ENCODE data around the gene ADM2.
"Not testable (repeated sequence)": the region's sequence is repeated elsewhere in the genome, so short reads cannot be mapped to it uniquely, and the experiment has no call there.

Gene ADM2

DNA sequence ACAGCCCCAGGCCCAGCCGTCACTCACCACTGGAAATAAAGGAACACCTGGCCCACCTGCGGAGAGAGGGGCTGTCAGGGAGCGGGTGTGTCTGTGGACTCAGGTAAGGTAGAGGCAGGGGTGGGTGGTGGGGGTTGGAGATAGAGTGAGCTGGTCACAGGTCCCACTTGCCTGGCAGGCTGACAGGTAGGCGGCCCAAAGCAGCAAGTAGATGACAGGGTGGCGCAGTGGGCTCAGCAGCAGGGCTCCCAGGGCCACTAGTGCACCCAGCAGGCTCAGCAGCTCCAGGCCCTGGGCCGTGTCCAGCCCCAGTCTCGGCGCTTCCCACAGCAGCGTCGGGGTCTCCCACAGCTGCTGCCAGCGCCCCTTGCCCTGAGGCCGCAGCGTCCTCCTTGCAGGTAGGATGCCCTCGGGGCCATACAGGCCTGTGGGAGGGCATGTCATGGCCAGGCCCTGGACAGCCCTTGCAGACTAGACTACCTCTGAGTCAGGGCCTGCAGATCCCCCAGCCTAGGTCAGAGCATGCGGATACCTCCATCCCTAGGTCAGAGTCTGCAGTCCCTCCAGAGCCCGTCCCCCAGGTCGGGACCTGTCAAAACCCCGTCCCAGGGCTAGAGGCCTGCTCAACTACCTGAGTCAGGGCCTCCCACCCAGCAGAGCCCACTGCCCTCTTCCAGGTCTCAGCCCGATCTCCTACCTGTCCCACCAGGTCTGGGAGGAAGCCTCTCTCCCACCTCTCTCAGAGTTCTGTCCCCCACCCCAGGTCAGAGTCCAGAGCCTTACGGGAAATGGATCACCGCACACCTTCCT lies 25.5 kb downstream of the ADM2 start:
- no peak for DNase-seq (ENCODE audit: low read depth)

DNA sequence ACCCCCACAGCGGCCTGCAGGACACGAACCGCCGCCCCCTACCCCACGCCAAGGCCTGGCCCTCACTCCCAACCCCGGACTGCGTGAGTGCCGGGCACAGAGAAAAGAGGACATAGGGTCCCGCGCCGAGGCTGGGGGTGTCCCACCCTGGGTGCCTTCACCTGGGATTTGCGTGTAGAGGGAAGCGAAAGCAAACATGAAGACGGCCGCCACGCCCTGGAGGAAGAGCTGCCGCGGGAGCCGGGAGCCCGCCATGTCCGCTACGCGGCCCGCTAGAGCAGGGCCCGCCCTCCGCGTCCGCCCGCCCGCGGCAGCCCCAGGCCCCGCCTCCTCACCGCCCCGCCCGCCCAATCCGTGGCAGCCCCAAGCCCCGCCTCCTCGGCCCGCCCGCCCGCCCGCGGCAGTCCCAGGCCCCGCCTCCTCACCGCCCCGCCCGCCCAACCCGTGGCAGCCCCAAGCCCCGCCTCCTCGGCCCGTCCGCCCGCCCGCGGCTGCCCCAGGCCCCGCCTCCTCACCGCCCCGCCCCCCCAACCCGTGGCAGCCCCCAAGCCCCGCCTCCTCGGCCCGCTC lies 26.2 kb downstream of the ADM2 start, which contains the start of gene LMF2:
LMF2 (minus strand) TSS at position 282 of the 570 bp plus-strand sequence; CDS start at position 255, 27 bp downstream.
- DNase-seq (ENCODE audit: low read depth), result peak; percentile 88

DNA sequence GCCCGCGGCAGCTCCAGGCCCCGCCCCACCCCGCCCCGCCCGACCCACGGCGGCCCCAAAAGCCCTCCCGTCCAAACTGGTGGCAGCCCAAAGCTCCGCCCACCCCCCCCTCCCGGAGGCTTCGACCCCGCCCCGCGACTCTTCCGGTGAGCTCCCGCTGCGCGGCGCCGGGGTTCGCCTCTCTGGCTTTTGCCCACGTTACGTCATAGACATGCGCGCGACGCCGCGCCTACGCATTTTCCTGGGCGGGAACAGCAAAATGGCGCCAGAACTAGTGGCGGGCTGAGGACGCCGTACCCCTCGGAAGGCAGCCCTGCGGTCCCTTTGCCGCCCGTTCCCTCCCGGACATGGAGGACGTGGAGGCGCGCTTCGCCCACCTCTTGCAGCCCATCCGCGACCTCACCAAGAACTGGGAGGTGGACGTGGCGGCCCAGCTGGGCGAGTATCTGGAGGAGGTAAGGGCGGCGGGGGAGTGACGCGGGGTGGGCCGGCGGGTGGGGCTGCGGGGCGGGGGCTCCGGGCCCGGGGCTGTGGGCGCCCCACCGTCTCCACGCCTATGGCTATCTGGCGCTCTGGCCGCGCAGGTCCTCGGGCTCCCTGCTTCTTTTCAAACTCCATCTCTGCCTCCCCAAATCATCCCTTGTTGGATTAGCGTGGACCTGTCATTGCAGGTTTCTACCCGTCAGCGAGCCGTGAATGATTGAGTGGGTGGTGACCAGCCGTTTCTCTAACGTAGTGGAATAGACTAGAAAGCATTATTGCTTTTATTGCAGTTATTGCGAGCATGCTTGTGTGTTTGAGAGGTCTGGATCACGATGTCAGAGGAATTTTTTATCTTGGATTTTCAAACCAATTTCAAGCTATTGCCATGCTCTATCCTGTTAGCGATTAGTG lies 26.9 kb downstream of the ADM2 start, which contains the start of gene NCAPH2:
NCAPH2 (plus strand) TSS at position 234 of the 894 bp plus-strand sequence; CDS start at position 348, 114 bp downstream.
- DNase-seq (ENCODE audit: low read depth), result peak; percentile 96

DNA sequence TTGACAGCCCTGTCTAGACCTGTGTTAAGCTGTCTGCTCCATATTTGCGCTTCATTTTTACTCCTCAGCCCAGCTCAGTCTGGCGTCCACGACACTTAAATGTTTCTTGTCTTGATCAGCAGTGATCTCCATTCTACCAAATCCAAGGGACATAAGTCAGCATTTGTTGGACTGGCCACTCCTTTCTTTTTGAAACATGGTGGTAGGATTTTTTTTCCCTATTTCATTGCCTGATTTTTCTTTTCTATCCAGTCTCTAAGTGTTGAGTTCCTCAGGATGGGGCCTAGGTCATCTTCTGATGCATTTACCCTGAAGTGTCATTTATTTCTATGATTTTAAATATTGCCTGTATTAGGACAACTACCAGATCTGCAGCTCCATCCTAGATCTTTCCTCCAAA lies 27.6 kb downstream of the ADM2 start:
- no peak for DNase-seq (ENCODE audit: low read depth)

DNA sequence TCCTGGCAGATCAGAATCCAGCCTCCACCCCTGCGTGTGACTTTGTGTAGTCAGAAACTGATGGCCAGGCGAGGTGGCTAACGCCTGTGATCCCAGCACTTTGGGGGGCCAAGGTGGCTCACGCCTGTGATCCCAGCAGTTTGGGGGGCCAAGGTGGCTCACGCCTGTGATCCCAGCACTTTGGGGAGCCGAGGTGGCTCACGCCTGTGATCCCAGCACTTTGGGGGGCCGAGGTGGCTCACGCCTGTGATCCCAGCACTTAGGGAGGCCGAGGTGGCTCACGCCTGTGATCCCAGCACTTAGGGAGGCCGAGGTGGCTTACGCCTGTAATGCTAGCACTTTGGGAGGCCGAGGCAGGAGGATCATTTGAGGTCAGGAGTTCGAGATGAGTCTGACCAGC lies 31.8 kb downstream of the ADM2 start:
- no peak for DNase-seq (ENCODE audit: low read depth)

DNA sequence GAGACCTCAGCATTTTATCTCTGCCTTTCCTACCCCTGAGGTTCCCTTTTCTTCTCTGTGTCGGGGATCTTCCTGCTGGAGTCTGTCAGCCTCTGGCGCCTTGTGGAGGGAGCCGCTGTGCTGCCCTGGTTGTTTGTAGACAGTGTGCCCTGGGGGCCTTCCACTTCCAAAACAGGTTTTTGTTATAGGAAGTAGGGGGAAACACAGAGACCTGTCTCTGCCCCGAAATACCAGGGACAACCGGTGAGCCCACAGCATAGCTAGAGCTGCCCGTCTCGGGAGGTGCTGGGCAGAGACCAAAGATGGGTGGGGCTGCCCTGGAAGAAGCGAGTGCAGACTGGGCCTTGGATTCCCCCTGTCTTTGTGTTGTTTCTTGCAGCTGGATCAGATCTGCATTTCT lies 34.7 kb downstream of the ADM2 start:
- no peak for DNase-seq (ENCODE audit: low read depth)

DNA sequence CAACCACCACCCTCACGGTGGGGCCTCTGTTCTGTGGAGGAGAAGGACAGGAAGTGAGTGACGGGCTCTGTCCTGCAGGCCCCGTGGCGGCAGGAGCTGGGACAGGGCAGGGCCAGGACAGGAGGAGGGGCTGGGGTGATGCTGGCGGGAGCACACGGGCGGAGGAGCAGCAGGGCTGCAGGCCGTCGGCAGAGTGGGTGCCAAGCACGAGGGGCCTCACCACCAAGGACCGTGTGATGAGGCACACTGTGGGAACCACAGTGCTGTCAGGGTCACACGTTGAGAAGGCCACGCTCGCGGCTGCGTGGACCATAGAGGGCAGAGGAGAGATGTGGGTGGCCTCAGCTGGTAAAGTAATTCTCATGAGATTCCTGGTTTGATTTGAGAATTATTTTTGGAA lies 35.5 kb downstream of the ADM2 start:
- DNase-seq (ENCODE audit: low read depth), result no peak

DNA sequence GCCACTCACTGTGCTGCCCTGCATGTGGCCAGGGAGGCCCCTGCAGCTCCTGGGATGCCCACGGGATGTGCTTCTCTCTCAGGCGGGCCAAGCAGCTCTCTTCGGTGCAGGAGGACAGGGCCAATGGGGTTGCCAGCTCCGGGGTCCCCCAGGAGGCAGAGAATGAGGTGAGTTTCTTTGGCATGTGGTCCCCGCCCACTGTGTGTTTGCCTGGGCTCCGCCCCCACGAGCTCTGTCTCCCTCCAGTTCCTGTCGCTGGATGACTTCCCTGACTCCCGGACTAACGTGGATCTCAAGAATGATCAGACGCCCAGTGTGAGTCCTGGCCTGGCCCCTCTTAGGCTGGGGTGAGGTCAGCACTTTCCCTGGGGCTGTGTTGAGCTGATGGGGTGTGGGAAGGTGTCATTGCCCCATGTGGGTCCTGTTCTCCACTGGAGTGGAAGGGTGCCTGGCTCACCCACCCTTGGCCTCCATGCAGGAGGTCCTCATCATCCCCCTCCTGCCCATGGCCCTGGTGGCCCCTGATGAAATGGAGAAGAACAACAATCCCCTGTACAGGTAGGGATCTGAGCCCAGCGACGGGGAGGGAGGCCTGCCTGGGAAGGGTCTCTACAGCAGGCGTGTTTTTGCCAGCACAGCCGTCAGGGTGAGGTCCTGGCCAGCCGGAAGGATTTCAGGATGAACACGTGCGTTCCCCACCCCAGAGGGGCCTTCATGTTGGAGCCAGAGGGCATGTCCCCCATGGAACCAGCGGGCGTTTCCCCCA lies 36.3 kb downstream of the ADM2 start:
- no peak for DNase-seq (ENCODE audit: low read depth)

DNA sequence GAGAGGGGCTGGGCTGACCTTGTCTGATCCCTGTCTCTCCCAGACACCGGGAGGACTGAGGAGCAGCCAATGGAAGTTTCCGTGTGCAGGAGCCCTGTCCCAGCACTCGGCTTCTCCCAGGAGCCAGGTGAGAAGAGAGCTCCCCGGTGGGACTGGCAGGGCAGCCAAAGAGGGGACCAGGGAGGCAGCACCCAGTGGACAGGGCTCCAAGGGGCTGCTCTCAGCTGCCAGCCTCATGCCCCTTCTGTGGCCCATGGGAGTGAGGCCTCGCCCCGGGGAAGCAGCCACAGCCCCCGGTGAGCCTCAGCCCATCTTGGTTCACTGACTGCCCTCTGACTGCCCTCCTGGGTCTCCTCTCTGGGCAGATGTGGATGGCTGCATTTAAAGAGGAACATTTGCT lies 37.3 kb downstream of the ADM2 start:
- no peak for DNase-seq (ENCODE audit: low read depth)

DNA sequence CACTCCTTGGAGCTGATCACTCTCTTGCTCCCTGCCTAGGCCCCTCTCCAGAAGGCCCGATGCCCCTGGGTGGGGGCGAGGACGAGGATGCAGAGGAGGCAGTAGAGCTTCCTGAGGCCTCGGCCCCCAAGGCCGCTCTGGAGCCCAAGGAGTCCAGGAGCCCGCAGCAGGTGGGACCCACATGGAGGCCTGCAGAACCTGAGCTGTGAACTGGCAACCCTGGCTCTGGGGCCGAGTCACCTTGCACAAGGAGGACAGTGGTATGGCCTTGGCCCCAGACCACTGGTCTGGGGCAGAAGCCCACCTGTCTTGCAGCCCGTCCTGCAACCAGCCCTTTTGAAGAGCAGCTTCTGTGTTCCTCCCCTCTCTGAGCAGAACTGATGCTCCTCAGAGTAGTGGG lies 37.8 kb downstream of the ADM2 start:
- no peak for DNase-seq (ENCODE audit: low read depth)

DNA sequence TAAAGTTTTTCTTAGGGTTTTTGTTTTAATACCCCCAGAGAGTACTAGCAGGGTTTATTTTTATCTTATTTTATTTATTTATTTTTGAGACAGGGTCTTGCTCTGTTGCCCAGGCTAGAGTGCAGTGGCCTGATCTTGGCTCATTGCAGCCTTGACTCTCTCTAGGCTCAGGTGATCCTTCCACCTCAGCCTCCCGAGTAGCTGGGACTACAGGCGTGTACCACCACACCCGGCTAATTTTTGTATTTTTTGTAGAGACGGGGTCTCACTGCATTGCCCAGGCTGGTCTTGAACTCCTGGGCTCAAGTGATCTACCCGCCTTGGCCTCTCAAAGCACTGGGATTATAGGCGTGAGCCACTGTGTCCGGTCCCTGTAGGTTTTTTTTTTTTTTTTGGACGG lies 38.8 kb downstream of the ADM2 start:
- not testable (repeated sequence) for DNase-seq (ENCODE audit: low read depth)

DNA sequence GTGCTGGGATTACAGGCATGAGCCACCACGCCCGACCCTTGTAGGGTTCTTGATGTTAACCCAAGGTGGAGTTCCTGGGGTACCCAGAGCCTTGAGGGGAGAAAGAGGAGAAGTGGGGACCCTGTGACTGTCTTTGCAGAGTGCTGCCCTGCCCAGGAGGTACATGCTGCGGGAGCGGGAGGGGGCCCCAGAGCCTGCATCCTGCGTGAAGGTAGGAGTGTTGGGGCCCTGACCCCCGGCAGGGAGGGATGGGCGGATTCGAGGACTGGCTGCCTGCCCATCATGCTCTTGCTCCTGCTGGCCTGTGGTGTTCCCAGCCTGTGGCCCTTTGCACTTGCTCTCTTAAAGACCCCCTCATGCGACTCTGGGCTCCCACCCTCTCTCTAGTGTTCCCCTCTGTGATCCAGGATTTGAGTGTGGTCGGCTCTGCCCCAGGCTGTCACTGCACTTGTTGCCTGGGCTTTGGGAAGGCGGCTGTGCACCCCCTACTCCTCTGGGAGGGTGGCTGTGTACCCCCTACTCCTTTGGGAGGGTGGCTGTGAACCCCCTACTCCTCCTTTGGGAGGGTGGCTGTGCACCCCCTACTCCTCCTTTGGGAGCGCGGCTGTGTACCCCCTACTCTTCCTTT lies 39.6 kb downstream of the ADM2 start:
- no peak for DNase-seq (ENCODE audit: low read depth)

DNA sequence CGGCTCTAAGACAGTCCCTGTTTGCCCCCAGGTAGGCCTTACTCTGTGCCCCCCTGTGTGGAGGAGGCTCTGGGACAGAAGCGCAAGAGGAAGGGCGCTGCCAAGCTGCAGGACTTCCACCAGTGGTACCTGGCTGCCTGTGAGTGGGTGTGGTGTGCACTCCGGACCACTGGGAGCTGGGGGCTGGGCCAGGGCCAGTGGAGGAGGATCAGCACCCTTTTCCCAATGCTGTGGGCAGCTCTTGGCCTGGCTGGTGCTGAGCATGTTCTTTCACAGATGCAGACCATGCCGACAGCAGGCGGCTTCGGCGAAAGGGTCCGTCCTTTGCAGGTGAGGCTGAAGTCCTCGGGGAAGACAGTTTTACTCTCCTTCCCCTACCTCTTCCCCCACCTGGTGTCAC lies 40.4 kb downstream of the ADM2 start:
- no peak for DNase-seq (ENCODE audit: low read depth)

DNA sequence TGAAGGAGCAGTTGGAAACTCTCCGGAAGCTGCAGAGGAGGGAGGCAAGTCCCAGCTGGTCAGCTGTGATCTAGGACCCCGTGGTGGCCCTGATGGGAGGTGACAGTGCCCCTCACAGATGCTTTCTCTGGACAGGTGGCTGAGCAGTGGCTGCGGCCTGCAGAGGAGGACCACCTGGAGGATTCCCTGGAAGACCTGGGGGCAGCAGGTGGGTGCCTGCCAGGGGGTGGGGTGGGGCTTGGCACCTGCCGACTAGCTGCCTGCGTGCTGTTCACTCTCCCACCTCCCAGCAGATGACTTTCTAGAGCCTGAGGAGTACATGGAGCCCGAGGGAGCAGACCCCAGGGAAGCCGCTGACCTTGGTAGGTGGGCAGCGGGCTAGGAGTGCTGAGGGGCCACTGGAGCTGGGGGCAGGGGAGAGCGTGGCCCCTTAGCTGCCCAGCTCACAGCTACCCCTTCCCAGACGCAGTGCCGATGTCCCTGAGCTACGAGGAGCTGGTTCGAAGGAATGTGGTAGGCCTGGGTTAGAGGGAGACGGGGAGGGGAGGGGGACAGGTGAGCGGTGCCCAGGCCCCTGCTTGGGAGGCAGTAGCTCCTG lies 41.0 kb downstream of the ADM2 start:
- DNase-seq (ENCODE audit: low read depth), result no peak

DNA sequence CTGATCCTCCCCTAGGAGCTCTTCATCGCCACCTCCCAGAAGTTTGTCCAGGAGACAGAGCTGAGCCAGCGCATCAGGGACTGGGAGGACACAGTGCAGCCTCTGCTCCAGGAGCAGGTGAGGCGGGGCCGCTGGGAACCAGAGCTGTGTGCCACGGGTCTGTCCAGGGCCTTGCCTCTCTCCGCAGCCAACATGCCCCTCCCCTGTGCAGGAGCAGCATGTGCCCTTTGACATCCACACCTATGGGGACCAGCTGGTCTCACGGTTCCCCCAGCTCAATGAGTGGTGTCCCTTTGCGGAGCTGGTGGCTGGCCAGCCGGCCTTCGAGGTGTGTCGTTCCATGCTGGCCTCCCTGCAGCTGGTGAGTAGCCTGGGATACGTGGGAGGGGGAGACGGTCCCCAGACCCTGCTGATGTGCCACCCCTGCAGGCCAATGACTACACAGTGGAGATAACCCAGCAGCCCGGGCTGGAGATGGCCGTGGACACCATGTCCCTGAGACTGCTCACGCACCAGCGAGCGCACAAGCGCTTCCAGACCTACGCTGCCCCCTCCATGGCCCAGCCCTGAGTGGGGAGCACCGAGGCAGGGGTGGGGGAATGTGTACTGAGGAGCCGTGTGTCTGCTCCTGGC lies 41.6 kb downstream of the ADM2 start:
- DNase-seq (ENCODE audit: low read depth), result no peak

DNA sequence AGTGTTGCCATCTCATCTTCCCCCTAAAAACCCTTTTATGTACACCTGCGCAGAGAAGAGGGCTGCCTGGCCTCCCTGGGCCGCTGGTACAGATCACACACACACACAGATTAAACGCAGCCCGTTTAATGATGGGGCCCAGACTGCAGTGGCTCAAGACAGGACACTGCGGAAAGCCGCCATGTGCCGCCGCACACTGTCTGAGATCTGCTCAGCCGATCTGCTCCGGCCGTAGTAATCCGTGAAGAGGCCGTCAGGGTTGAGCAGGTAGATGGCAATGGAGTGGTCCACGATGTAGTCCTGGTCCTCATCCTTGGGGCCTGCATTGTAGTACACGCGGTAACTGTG lies 42.1 kb downstream of the ADM2 start:
- DNase-seq (ENCODE audit: low read depth), result no peak

DNA sequence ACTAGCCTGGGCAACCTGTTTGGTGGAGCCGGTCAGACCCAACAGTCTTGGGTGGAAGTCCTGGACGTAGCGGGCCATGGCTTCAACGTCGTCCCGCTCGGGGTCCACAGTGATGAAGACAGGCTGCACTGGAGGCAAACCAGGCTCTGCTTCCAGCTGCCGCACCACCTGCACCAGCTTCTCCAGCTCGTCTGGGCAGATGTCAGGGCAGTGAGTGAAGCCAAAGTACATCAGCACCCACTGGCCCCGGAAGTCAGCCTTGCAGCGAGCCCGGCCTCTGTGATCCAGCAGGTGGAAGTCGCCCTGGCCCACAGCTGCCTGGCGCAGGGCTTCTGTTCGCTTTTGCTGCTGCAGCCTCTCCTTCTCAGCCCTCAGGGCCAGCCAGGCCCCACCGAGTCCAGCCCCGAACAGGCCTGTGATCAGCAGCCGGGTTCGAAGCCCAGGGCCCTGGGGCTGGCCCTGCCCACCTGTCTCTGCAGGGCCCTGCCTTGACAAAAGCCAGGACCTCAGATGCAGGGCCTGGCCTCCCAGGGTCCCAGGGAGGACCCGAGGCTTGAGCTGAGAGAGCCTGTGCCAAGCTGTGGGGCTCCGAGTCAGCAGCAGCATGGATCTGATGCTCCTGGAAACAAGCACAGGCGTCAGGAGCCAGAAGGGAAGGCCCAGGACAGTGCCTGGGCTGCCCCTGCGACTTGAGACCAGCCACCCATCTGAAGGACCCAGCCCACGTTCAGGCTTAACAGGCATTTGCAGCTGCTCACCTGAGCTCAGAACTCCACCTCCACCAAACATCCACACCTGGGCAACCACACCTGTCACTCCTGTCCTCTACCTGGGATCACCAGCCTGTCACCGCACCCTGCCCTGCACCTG lies 42.7 kb downstream of the ADM2 start:
- no peak for DNase-seq (ENCODE audit: low read depth)

DNA sequence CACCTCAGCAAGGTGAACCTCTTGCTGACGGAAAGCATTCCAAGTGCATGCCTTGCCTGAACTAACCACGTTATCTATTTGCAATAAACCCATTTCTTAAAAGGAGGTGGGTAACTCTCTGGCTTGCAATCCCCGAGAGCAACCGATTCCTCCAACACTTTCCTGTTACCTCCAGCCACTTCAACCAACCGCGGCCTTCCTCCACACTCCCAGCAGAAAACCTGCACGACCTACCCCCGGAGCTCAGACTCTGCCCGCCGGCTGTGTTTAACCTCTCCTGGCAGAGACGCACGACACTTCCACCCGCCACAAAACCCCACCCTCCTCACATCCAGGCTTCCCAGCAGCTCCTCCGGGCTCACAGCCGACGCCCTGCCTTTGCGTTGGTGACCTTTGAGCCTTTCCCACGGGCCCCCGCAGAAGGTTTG lies 43.3 kb downstream of the ADM2 start:
- no peak for DNase-seq (ENCODE audit: low read depth)

DNA sequence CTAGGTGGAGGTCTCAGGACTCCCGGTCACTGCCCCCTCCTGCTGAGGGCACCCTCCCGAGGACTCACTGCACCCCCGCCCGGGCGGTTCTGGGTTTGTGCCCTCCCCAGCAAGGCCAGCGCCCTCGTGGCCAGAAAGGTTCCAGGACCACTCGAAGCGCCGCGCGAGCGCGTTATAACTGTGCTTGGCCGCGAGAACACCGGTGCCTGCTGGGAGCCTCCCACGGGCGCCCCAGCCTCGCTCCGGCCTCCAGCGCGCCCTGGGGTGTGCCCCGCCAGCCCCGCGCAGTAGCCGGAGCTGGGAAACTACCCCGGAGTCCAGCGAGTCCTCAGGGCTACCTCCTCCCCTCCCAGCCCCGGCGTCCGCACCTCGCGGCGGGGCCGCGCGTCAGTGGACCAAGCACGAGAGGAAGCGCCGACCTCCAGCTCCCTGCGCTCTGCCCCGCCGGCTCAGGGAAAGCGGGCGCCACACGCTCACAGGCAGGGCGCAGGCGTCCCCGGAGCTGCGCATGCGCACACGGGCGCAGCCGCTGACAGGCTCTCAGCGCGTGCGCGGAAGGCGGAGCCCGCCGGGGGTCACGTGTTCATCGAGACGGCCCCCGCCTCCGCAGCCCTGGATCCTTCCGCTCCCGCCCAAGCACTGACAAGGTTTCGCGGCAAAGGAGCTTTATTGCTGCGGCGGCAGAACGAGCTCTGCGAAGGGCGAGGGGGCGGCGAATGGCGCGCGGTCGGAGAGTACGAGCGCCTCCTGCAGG lies 43.9 kb downstream of the ADM2 start, which contains the start of gene SCO2:
SCO2 (minus strand) TSS at position 495 of the 754 bp plus-strand sequence. CDS start 1,187 bp downstream, outside the sequence.
- peak; percentile 97 for DNase-seq (ENCODE audit: low read depth)

Data from activated gamma-delta T cell treated with anti-CD3 and anti-CD28 coated beads, Interleukin-2, amount 50 U/mL, for 16 hours (primary cell).